ENCODE results near the gene CHMP2B. TPM values are rescaled to one million over a fixed set of nuclear protein-coding genes. Genes with fewer than 3 reads are reported as not detected.
"Not testable (repeated sequence)": the region's sequence is repeated elsewhere in the genome, so short reads cannot be mapped to it uniquely, and the experiment has no call there.

The CHMP2B gene
- total RNA-seq, 1 donor from 2014 or later, result 38.9 TPM

- H3K27ac Mint-ChIP-seq (ENCODE audit: unreplicated experiment), result no peak overlapping the region
- H3K36me3 Mint-ChIP-seq (ENCODE audit: low read depth, unreplicated experiment), result no peaks in the 10 kb centered on the region
Measured at GRCh38 chr3:87298111-87298718, 71.1 kb downstream of the CHMP2B start.

DNA sequence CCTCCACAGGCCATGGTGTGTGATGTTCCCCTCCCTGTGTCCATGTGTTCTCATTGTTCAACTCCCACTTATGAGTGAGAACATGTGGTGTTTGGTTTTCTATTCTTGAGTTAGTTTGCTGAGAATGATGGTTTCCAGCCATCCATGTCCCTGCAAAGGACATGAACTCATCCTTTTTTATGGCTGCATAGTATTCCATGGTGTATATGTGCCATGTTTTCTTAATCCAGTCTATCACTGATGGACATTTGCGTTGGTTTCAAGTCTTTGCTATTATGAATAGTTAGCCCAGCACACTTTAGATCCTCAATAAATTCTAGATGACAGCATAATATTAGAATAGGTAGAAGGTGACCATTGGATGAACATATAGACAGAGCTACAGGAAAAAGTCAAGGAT lies 77.9 kb downstream of the CHMP2B start:
- not testable (repeated sequence) for H3K27ac Mint-ChIP-seq (ENCODE audit: unreplicated experiment); H3K4me1 ChIP-seq (ENCODE audit: insufficient read depth, low read length); H4K20me1 ChIP-seq (ENCODE audit: insufficient read depth, low read length); FAIRE-seq; H3K4me3 ChIP-seq (ENCODE audit: insufficient read depth, low read depth, low read length); H3K27ac ChIP-seq (ENCODE audit: low read depth, low read length); DNase-seq (ENCODE audit: low read depth); H3K4me2 ChIP-seq (ENCODE audit: low read length); H3K36me3 ChIP-seq (ENCODE audit: insufficient read depth, low read length); H3K27me3 ChIP-seq (ENCODE audit: insufficient read depth, low read length); H3K79me2 ChIP-seq (ENCODE audit: insufficient read depth, low read length); H3K27me3 Mint-ChIP-seq (ENCODE audit: low read depth, unreplicated experiment); H3K4me1 Mint-ChIP-seq (ENCODE audit: low read depth, unreplicated experiment); H3K9ac ChIP-seq (ENCODE audit: low read length); H3K36me3 Mint-ChIP-seq (ENCODE audit: low read depth, unreplicated experiment); H3K9me3 Mint-ChIP-seq (ENCODE audit: unreplicated experiment); H3K4me3 Mint-ChIP-seq (ENCODE audit: unreplicated experiment); H2AFZ ChIP-seq (ENCODE audit: low read depth, low read length); H3K9me3 ChIP-seq (ENCODE audit: insufficient read depth, low read depth, low read length)

More at GRCh38 chr3:87298111-87298718, 71.1 kb downstream of the CHMP2B start:
- H3K4me3 Mint-ChIP-seq (ENCODE audit: unreplicated experiment), result no peak overlapping the region
- no peaks in the 10 kb centered on the region for H3K36me3 ChIP-seq (ENCODE audit: insufficient read depth, low read length)
- H4K20me1 ChIP-seq (ENCODE audit: insufficient read depth, low read length), result no peaks in the 10 kb centered on the region
- DNase-seq (ENCODE audit: low read depth), result peak; percentile 10
- H3K9ac ChIP-seq (ENCODE audit: low read length), result no peak overlapping the region
- no peak overlapping the region for H3K4me3 ChIP-seq (ENCODE audit: insufficient read depth, low read depth, low read length)
- no peak overlapping the region for H3K4me2 ChIP-seq (ENCODE audit: low read length)
- no peaks in the 10 kb centered on the region for H3K4me1 ChIP-seq (ENCODE audit: insufficient read depth, low read length)
- H3K27me3 Mint-ChIP-seq (ENCODE audit: low read depth, unreplicated experiment), result no peaks in the 10 kb centered on the region
- H3K4me1 Mint-ChIP-seq (ENCODE audit: low read depth, unreplicated experiment), result no peaks in the 10 kb centered on the region
- no peaks in the 10 kb centered on the region for H3K27me3 ChIP-seq (ENCODE audit: insufficient read depth, low read length)
- no peaks in the 10 kb centered on the region for H3K79me2 ChIP-seq (ENCODE audit: insufficient read depth, low read length)
- H3K9me3 ChIP-seq (ENCODE audit: insufficient read depth, low read depth, low read length), result no peaks in the 10 kb centered on the region
- no peak overlapping the region for H3K27ac ChIP-seq (ENCODE audit: low read depth, low read length)
- no peak for TF ChIP-seq EZH2 (IDR thresholded peaks at IDR 0.05; ENCODE audit: insufficient read depth, low read length)
- TF ChIP-seq, protein P1, sequence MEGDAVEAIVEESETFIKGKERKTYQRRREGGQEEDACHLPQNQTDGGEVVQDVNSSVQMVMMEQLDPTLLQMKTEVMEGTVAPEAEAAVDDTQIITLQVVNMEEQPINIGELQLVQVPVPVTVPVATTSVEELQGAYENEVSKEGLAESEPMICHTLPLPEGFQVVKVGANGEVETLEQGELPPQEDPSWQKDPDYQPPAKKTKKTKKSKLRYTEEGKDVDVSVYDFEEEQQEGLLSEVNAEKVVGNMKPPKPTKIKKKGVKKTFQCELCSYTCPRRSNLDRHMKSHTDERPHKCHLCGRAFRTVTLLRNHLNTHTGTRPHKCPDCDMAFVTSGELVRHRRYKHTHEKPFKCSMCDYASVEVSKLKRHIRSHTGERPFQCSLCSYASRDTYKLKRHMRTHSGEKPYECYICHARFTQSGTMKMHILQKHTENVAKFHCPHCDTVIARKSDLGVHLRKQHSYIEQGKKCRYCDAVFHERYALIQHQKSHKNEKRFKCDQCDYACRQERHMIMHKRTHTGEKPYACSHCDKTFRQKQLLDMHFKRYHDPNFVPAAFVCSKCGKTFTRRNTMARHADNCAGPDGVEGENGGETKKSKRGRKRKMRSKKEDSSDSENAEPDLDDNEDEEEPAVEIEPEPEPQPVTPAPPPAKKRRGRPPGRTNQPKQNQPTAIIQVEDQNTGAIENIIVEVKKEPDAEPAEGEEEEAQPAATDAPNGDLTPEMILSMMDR (IDR thresholded peaks at IDR 0.05; ENCODE audit: insufficient read depth, low read depth, low read length), result peak; percentile 82
- no peak overlapping the region for H2AFZ ChIP-seq (ENCODE audit: low read depth, low read length)
- peak; percentile 85 for FAIRE-seq
- H3K9me3 Mint-ChIP-seq (ENCODE audit: unreplicated experiment), result peaks cover 3% of the 10 kb centered on the region

Small RNA genes lying within 50 kb of the gene (microRNA-seq; reads per million reads assigned to microRNA genes)
- not detected for gene MIR4795

Other genes with a start within 250 kb of the CHMP2B start
- 53.8 and 63.7 TPM in 2 replicates for gene VGLL3, start 236.2 kb upstream of the CHMP2B start, total RNA-seq
- gene POU1F1, start 49.3 kb downstream of the CHMP2B start, total RNA-seq, result not detected in 2 replicates